ENCODE measurements around the gene SPAG9. TPM values are rescaled to one million over a fixed set of nuclear protein-coding genes. Genes with fewer than 3 reads are reported as not detected.

SPAG9 gene
- total RNA-seq, 1 experiment from 2014 or later, result 90.5 TPM

DNA sequence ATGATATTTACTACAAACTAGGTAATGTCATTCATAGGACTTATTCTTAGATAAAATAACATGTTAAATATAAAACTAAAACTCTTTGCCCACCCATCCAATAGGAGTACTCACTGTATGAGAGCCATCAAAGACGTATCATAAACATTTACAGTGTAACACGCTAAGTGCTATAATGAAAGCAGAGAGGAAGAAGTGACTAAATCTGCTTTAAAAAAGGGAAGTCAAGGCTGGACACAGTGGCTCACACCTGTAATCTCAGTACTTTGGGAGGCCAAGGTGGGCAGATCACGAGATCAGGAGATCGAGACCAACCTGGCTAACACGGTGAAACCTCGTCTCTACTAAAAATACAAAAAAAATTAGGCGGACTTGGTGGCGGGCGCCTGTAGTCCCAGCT, 32.4 kb downstream of the SPAG9 start:
- 0 out of 2 replicates have a peak, but pooled peaks cover 3% of the 10 kb centered on the region for H4K20me1 ChIP-seq (ENCODE audit: low read length)
- no peaks in the 10 kb centered on the region for H3K36me3 ChIP-seq (ENCODE audit: low read depth, low read length)
- H3K9ac ChIP-seq (ENCODE audit: low read length), result no peak overlapping the region
- H3K27me3 ChIP-seq (ENCODE audit: low read length), result no peaks in the 10 kb centered on the region
- peaks cover 79% of the 10 kb centered on the region for H3K79me2 ChIP-seq (ENCODE audit: low read length)
- TF ChIP-seq EZH2phosphoT487 (IDR thresholded peaks at IDR 0.05; ENCODE audit: borderline replicate concordance, low read length) (no peak), EZH2 (IDR thresholded peaks at IDR 0.05; ENCODE audit: low read length, unreplicated experiment) (no peak), CTCF (conservative IDR thresholded peaks at IDR 0.05; ENCODE audit: low read depth, low read length) (no peak)
- ATAC-seq (no peak), DNase-seq (no peak)
- H3K4me1 ChIP-seq (ENCODE audit: insufficient read depth, low read length), result peaks cover 33% of the 10 kb centered on the region
- no peak overlapping the region for H3K4me3 ChIP-seq (ENCODE audit: low read length)
- H3K4me2 ChIP-seq (ENCODE audit: low read length), result no peak overlapping the region
- no peaks in the 10 kb centered on the region for H3K9me2 ChIP-seq (replicated peaks; ENCODE audit: low read length)
- H3K9me3 ChIP-seq (ENCODE audit: low read length), result no peaks in the 10 kb centered on the region
- CTCF ChIA-PET, result no interaction called here
- H2AFZ ChIP-seq (ENCODE audit: low read length), result no peak overlapping the region
- no peak overlapping the region for H3K27ac ChIP-seq (ENCODE audit: low read length)
- POLR2A ChIA-PET (ENCODE audit: unreplicated experiment), result interaction anchor here (0.6 to 1.8 kb wide), 2 partner anchors 17 to 33 kb away, joined by 4 to 5 read pairs; partner anchors contain the start of gene SPAG9
- BruUV-seq (replicated peaks), result no TSS peak
- intact Hi-C loops (cut with micrococcal nuclease), result no loop called here
- peaks cover 23% of the 10 kb centered on the region for H3F3A ChIP-seq (ENCODE audit: low read length, unreplicated experiment)

DNA sequence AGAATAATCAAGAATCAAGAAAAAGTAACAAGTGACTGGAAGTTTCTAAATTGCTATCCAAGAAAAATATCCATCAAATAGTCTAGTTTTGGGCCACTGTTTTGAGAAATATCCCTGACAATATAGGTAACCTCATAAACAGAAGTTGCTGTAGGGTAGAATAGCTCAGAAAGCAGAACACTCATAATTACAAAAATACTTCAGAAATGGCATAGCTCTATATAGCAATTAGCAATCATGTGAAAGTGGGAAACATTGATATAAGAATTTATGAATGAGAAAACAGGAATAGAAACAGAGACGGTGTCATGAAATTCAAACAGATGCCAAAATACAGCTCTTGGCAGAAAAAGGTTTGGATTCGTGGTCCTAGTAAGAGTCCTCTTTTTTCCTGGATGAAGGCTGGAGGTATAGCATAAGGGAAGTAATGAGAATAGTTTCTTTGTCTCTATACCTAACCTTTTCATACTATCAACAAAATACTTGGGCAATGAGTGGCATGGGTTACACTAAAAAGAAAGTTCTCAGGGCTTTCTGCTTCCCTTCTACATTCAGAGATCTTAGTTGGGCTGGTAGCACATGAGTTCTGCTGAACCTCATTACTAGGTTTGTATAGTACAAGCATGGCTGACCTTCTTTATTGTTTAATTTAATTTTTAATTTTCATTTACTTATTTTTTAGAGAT, 33.5 kb downstream of the SPAG9 start:
- POLR2A ChIA-PET (ENCODE audit: unreplicated experiment), result interaction anchor here (0.7 to 1.8 kb wide), 2 partner anchors 34 to 64 kb away, joined by 5 read pairs; partner anchors contain the start of gene SPAG9
- Histone ChIP-seq H3K4me1 (ENCODE audit: insufficient read depth, low read length) (peaks cover 33% of the 10 kb centered on the region), H3K9me2 (replicated peaks; ENCODE audit: low read length) (no peaks in the 10 kb centered on the region), H3K4me2 (ENCODE audit: low read length) (no peak overlapping the region), H3K9me3 (ENCODE audit: low read length) (no peaks in the 10 kb centered on the region), H3K36me3 (ENCODE audit: low read depth, low read length) (no peaks in the 10 kb centered on the region), H4K20me1 (ENCODE audit: low read length) (0 out of 2 replicates have a peak, but pooled peaks cover 3% of the 10 kb centered on the region), H3F3A (ENCODE audit: low read length, unreplicated experiment) (peaks cover 23% of the 10 kb centered on the region), H3K27me3 (ENCODE audit: low read length) (no peaks in the 10 kb centered on the region), H2AFZ (ENCODE audit: low read length) (no peak overlapping the region), H3K9ac (ENCODE audit: low read length) (no peak overlapping the region), H3K79me2 (ENCODE audit: low read length) (peaks cover 80% of the 10 kb centered on the region), H3K4me3 (ENCODE audit: low read length) (no peak overlapping the region), H3K27ac (ENCODE audit: low read length) (peak overlapping the region; percentile 25)
- TF ChIP-seq EZH2phosphoT487 (IDR thresholded peaks at IDR 0.05; ENCODE audit: borderline replicate concordance, low read length) (no peak), EZH2 (IDR thresholded peaks at IDR 0.05; ENCODE audit: low read length, unreplicated experiment) (no peak), CTCF (conservative IDR thresholded peaks at IDR 0.05; ENCODE audit: low read depth, low read length) (no peak)
- ATAC-seq (no peak), DNase-seq (peak; percentile 22)
- BruUV-seq (replicated peaks), result no TSS peak
- intact Hi-C loops (cut with micrococcal nuclease), result no loop called here
- CTCF ChIA-PET, result interaction anchor here (1.1 kb wide), 1 partner anchor 30 kb away, joined by 3 read pairs; no protein-coding TSS in a partner anchor
